ENCODE data around the gene DCP1A. TPM values are rescaled to one million over a fixed set of nuclear protein-coding genes. Genes with fewer than 3 reads are reported as not detected.
A peak's percentile ranks its signal among the peaks of the same experiment; 100 is the strongest.

DCP1A gene
- total RNA-seq, 2 experiments from 2014 or later = 21.8 to 23.2 TPM

- intact Hi-C loops (cut with micrococcal nuclease; ENCODE audit: unreplicated experiment) = no loop called here
- POLR2A ChIA-PET = no interaction called here
These were observed 111.1 kb downstream of the DCP1A start for GRCh38 chr3:53236112-53236841.

DNA sequence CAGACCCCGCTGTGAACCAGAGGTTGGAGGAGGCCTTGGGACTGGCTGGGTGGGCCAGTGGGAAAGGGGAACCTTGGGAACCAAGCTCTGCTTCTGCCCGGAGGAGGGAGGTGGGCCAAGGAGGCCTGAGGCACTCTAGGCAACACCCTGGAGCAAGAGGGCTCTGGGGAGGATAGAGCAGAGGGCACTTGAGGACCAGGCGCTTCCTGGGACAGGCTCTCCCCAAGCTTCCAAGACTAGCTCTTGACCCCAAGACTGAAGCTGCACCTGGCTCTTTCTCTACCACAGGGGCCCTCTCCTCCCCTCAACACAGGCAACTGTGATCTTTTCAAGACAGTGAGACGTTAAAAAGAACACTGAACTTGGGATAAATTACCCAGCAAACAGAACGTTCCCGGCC lies 111.8 kb downstream of the DCP1A start:
- no peaks in the 10 kb centered on the region for H3K79me2 ChIP-seq (ENCODE audit: insufficient read depth, low read depth, low read length)
- H3K9me3 ChIP-seq (ENCODE audit: low read length) = no peaks in the 10 kb centered on the region
- H4K20me1 ChIP-seq (ENCODE audit: insufficient read depth, low read length) = no peaks in the 10 kb centered on the region
- H3K4me3 ChIP-seq (ENCODE audit: low read depth, low read length, poor library complexity, severe bottlenecking) = no peak overlapping the region
- peaks cover 6% of the 10 kb centered on the region for H3K4me1 ChIP-seq (ENCODE audit: insufficient read depth, low read length, poor library complexity, severe bottlenecking)
- DNase-seq (ENCODE audit: low spot score) = no peak
- ChIA-PET CTCF (ENCODE audit: unreplicated experiment) (no interaction called here), POLR2A (interaction anchor here (0.6 kb wide), 1 partner anchor 21 kb away, joined by 3 read pairs; no protein-coding TSS in a partner anchor)
- no peaks in the 10 kb centered on the region for H3K9me2 ChIP-seq (ENCODE audit: insufficient read depth, low read length)
- TF ChIP-seq, protein P1, sequence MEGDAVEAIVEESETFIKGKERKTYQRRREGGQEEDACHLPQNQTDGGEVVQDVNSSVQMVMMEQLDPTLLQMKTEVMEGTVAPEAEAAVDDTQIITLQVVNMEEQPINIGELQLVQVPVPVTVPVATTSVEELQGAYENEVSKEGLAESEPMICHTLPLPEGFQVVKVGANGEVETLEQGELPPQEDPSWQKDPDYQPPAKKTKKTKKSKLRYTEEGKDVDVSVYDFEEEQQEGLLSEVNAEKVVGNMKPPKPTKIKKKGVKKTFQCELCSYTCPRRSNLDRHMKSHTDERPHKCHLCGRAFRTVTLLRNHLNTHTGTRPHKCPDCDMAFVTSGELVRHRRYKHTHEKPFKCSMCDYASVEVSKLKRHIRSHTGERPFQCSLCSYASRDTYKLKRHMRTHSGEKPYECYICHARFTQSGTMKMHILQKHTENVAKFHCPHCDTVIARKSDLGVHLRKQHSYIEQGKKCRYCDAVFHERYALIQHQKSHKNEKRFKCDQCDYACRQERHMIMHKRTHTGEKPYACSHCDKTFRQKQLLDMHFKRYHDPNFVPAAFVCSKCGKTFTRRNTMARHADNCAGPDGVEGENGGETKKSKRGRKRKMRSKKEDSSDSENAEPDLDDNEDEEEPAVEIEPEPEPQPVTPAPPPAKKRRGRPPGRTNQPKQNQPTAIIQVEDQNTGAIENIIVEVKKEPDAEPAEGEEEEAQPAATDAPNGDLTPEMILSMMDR (conservative IDR thresholded peaks at IDR 0.05; ENCODE audit: low read length) = no peak
- no peak for TF ChIP-seq EZH2phosphoT487 (IDR thresholded peaks at IDR 0.05; ENCODE audit: borderline replicate concordance, low read depth, low read length)
- H3K36me3 ChIP-seq (ENCODE audit: insufficient read depth, low read length) = peaks cover 95% of the 10 kb centered on the region
- peak overlapping the region; percentile 26 for H3K27ac ChIP-seq (ENCODE audit: low read depth, low read length, poor library complexity, severe bottlenecking)
- H3K4me2 ChIP-seq (ENCODE audit: low read length) = no peak overlapping the region
- intact Hi-C loops (cut with micrococcal nuclease; ENCODE audit: unreplicated experiment) = no loop called here
- BruUV-seq (replicated peaks) = no TSS peak
- H2AFZ ChIP-seq (ENCODE audit: low read length) = no peak overlapping the region

More at GRCh38 chr3:53236112-53236841, 111.1 kb downstream of the DCP1A start:
- peak overlapping the region; percentile 26 for H3K27ac ChIP-seq (ENCODE audit: low read depth, low read length, poor library complexity, severe bottlenecking)
- no peak overlapping the region for H3K4me3 ChIP-seq (ENCODE audit: low read depth, low read length, poor library complexity, severe bottlenecking)
- H3K4me1 ChIP-seq (ENCODE audit: insufficient read depth, low read length, poor library complexity, severe bottlenecking) = peaks cover 6% of the 10 kb centered on the region
- TF ChIP-seq, protein P1 (conservative IDR thresholded peaks at IDR 0.05; ENCODE audit: low read length) = no peak
- no peak for TF ChIP-seq EZH2phosphoT487 (IDR thresholded peaks at IDR 0.05; ENCODE audit: borderline replicate concordance, low read depth, low read length)
- H4K20me1 ChIP-seq (ENCODE audit: insufficient read depth, low read length) = no peaks in the 10 kb centered on the region
- H3K9me2 ChIP-seq (ENCODE audit: insufficient read depth, low read length) = no peaks in the 10 kb centered on the region
- H3K36me3 ChIP-seq (ENCODE audit: insufficient read depth, low read length) = peaks cover 95% of the 10 kb centered on the region
- H3K9me3 ChIP-seq (ENCODE audit: low read length) = no peaks in the 10 kb centered on the region
- DNase-seq (ENCODE audit: low spot score) = no peak
- CTCF ChIA-PET (ENCODE audit: unreplicated experiment) = interaction anchor here (0.6 kb wide), 1 partner anchor 122 kb away, joined by 3 read pairs; no protein-coding TSS in a partner anchor
- no peak overlapping the region for H2AFZ ChIP-seq (ENCODE audit: low read length)
- H3K79me2 ChIP-seq (ENCODE audit: insufficient read depth, low read depth, low read length) = no peaks in the 10 kb centered on the region
- no peak overlapping the region for H3K4me2 ChIP-seq (ENCODE audit: low read length)
- BruUV-seq (replicated peaks) = no TSS peak

GRCh38 chr3:53234841-53235232 lies 112.5 kb downstream of the DCP1A start:
- CTCF ChIA-PET (ENCODE audit: unreplicated experiment) = interaction anchor here (0.6 kb wide), 1 partner anchor 13 kb away, joined by 4 read pairs; no protein-coding TSS in a partner anchor
- Histone ChIP-seq H3K9me2 (ENCODE audit: insufficient read depth, low read length) (no peaks in the 10 kb centered on the region), H2AFZ (ENCODE audit: low read length) (no peak overlapping the region), H3K9me3 (ENCODE audit: low read length) (no peaks in the 10 kb centered on the region), H3K79me2 (ENCODE audit: insufficient read depth, low read depth, low read length) (no peaks in the 10 kb centered on the region), H3K4me3 (ENCODE audit: low read depth, low read length, poor library complexity, severe bottlenecking) (no peak overlapping the region), H3K4me2 (ENCODE audit: low read length) (no peak overlapping the region), H3K36me3 (ENCODE audit: insufficient read depth, low read length) (peaks cover 95% of the 10 kb centered on the region), H4K20me1 (ENCODE audit: insufficient read depth, low read length) (no peaks in the 10 kb centered on the region), H3K4me1 (ENCODE audit: insufficient read depth, low read length, poor library complexity, severe bottlenecking) (peaks cover 6% of the 10 kb centered on the region), H3K27ac (ENCODE audit: low read depth, low read length, poor library complexity, severe bottlenecking) (no peak overlapping the region)
- no peak for DNase-seq (ENCODE audit: low spot score)
- no TSS peak for BruUV-seq (replicated peaks)
- intact Hi-C loops (cut with micrococcal nuclease; ENCODE audit: unreplicated experiment) = no loop called here
- TF ChIP-seq, protein P1 (conservative IDR thresholded peaks at IDR 0.05; ENCODE audit: low read length) = no peak
- TF ChIP-seq EZH2phosphoT487 (IDR thresholded peaks at IDR 0.05; ENCODE audit: borderline replicate concordance, low read depth, low read length) = no peak
- POLR2A ChIA-PET = interaction anchor here (0.6 to 0.8 kb wide), 2 partner anchors 13 to 20 kb away, joined by 3 read pairs; no protein-coding TSS in a partner anchor

Measured in OCI-LY7 (cell line).